Subcutaneous abdominal adipose tissue (tissue), 5 donors: ENCODE results near the gene PHF8.

Source experiments
- H3K27ac ChIP-seq: one replicate; pipeline ENCODE4 v1.7.0; 2013; ENCODE audit warnings: low read depth, mild to moderate bottlenecking, inconsistent platforms, low read length, moderate library complexity
- H3K27me3 ChIP-seq, 5 donors: one replicate each; pipeline ENCODE4 v1.7.0; 2013; ENCODE audit warnings: low read length in 5 of 5, inconsistent platforms in 1 of 5; ENCODE audit not compliant: control insufficient read depth in 5 of 5, insufficient read depth in 4 of 5
- H3K36me3 ChIP-seq, 5 donors: one replicate each; pipeline ENCODE4 v1.7.0; 2013; ENCODE audit warnings: low read length in 5 of 5; ENCODE audit not compliant: control insufficient read depth in 5 of 5, insufficient read depth in 5 of 5
- H3K4me1 ChIP-seq, 5 donors: one replicate each; pipeline ENCODE4 v1.7.0; 2013; ENCODE audit warnings: low read length in 5 of 5, mild to moderate bottlenecking in 3 of 5, moderate library complexity in 1 of 5; ENCODE audit not compliant: control insufficient read depth in 5 of 5, insufficient read depth in 5 of 5
- H3K4me3 ChIP-seq, 5 donors: one replicate each; pipeline ENCODE4 v1.7.0; 2013; ENCODE audit warnings: low read length in 5 of 5, low read depth in 1 of 5
- H3K9ac ChIP-seq, 5 donors: one replicate each; pipeline ENCODE4 v1.7.0; 2013; ENCODE audit warnings: low read length in 5 of 5, mild to moderate bottlenecking in 4 of 5, moderate library complexity in 3 of 5
- H3K9me3 ChIP-seq, 5 donors: one replicate each; pipeline ENCODE4 v1.7.0; 2013; ENCODE audit warnings: low read length in 5 of 5; ENCODE audit not compliant: control insufficient read depth in 5 of 5
- donor health status: healthy.
- donor health status: healthy.
- donor health status: healthy.
- donor health status: healthy.
- donor health status: healthy.

The PHF8 gene

GRCh38 chrX:54030329-54030728, 13.9 kb downstream of the PHF8 start:
- H3K9ac ChIP-seq: no peak overlapping the region
- no peaks in the 10 kb centered on the region for H3K9me3 ChIP-seq
- H3K27me3 ChIP-seq: peaks cover 0 to 4% (median 0%) of the 10 kb centered on the region in 5 donors
- peaks cover 3 to 58% (median 26%) of the 10 kb centered on the region in 5 donors for H3K36me3 ChIP-seq
- no peak overlapping the region for H3K4me3 ChIP-seq
- H3K4me1 ChIP-seq: no peaks in the 10 kb centered on the region
- no peak overlapping the region for H3K27ac ChIP-seq

- H3K9me3 ChIP-seq: no peaks in the 10 kb centered on the region
- H3K36me3 ChIP-seq: peaks cover 3 to 58% (median 24%) of the 10 kb centered on the region in 5 donors
- no peak overlapping the region for H3K4me3 ChIP-seq
- H3K4me1 ChIP-seq: no peaks in the 10 kb centered on the region
- H3K27ac ChIP-seq: no peak overlapping the region
- H3K27me3 ChIP-seq: peaks cover 0 to 4% (median 0%) of the 10 kb centered on the region in 5 donors
- H3K9ac ChIP-seq: no peak overlapping the region
These were observed 14.6 kb downstream of the PHF8 start for GRCh38 chrX:54029529-54030143.

GRCh38 chrX:54024350-54024749, 19.9 kb downstream of the PHF8 start:
- Histone ChIP-seq H3K27ac (no peak overlapping the region), H3K36me3 (peaks cover 8 to 36% (median 25%) of the 10 kb centered on the region in 5 donors), H3K9me3 (no peaks in the 10 kb centered on the region), H3K9ac (no peak overlapping the region), H3K4me1 (no peaks in the 10 kb centered on the region), H3K4me3 (no peak overlapping the region), H3K27me3 (peaks cover 0 to 2% (median 0%) of the 10 kb centered on the region in 5 donors)

GRCh38 chrX:54012830-54013500, 31.3 kb downstream of the PHF8 start:
- Histone ChIP-seq H3K4me3 (no peak overlapping the region), H3K9me3 (peaks cover 0 to 2% (median 0%) of the 10 kb centered on the region in 5 donors), H3K36me3 (peaks cover 3 to 44% (median 29%) of the 10 kb centered on the region in 5 donors), H3K27ac (no peak overlapping the region), H3K4me1 (no peaks in the 10 kb centered on the region), H3K9ac (no peak overlapping the region), H3K27me3 (peaks cover 0 to 4% (median 0%) of the 10 kb centered on the region in 5 donors)

GRCh38 chrX:54007682-54008081, 36.6 kb downstream of the PHF8 start:
- Histone ChIP-seq H3K9me3 (no peaks in the 10 kb centered on the region), H3K27me3 (no peaks in the 10 kb centered on the region), H3K4me1 (no peaks in the 10 kb centered on the region), H3K9ac (no peak overlapping the region), H3K27ac (no peak overlapping the region), H3K4me3 (no peak overlapping the region), H3K36me3 (peaks cover 4 to 17% (median 10%) of the 10 kb centered on the region in 5 donors)

- Histone ChIP-seq H3K27ac (no peak overlapping the region), H3K9me3 (no peaks in the 10 kb centered on the region), H3K4me3 (no peak overlapping the region), H3K36me3 (peaks cover 19 to 58% (median 55%) of the 10 kb centered on the region in 5 donors), H3K4me1 (peaks cover 0 to 2% (median 0%) of the 10 kb centered on the region in 5 donors), H3K27me3 (peaks cover 0 to 6% (median 0%) of the 10 kb centered on the region in 5 donors), H3K9ac (no peak overlapping the region)
These were observed 46.5 kb downstream of the PHF8 start for GRCh38 chrX:53997724-53998123.

- no peak overlapping the region for H3K9ac ChIP-seq
- H3K4me1 ChIP-seq: peaks cover 0 to under 1% (median 0%) of the 10 kb centered on the region in 5 donors
- no peak overlapping the region for H3K4me3 ChIP-seq
- H3K9me3 ChIP-seq: no peaks in the 10 kb centered on the region
- peaks cover 12 to 40% (median 37%) of the 10 kb centered on the region in 5 donors for H3K36me3 ChIP-seq
- H3K27me3 ChIP-seq: peaks cover 0 to 4% (median 0%) of the 10 kb centered on the region in 5 donors
- no peak overlapping the region for H3K27ac ChIP-seq
These were observed 51.7 kb downstream of the PHF8 start for GRCh38 chrX:53992589-53992988.

GRCh38 chrX:53990171-53990570, 54.1 kb downstream of the PHF8 start:
- Histone ChIP-seq H3K9me3 (no peaks in the 10 kb centered on the region), H3K9ac (no peak overlapping the region), H3K4me3 (no peak overlapping the region), H3K27me3 (peaks cover 0 to 7% (median 0%) of the 10 kb centered on the region in 5 donors), H3K4me1 (no peaks in the 10 kb centered on the region), H3K36me3 (peaks cover 14 to 54% (median 38%) of the 10 kb centered on the region in 5 donors), H3K27ac (no peak overlapping the region)

GRCh38 chrX:53984895-53985294, 59.4 kb downstream of the PHF8 start:
- no peak overlapping the region for H3K4me3 ChIP-seq
- no peak overlapping the region for H3K27ac ChIP-seq
- no peak overlapping the region for H3K9ac ChIP-seq
- H3K27me3 ChIP-seq: peaks cover 0 to 2% (median 0%) of the 10 kb centered on the region in 5 donors
- no peaks in the 10 kb centered on the region for H3K9me3 ChIP-seq
- no peaks in the 10 kb centered on the region for H3K4me1 ChIP-seq
- peaks cover 13 to 48% (median 34%) of the 10 kb centered on the region in 5 donors for H3K36me3 ChIP-seq

GRCh38 chrX:53974529-53974928, 69.7 kb downstream of the PHF8 start:
- no peak overlapping the region for H3K4me3 ChIP-seq
- peaks cover 0 to 20% (median 6%) of the 10 kb centered on the region in 5 donors for H3K36me3 ChIP-seq
- H3K9ac ChIP-seq: no peak overlapping the region
- no peak overlapping the region for H3K27ac ChIP-seq
- H3K27me3 ChIP-seq: no peaks in the 10 kb centered on the region
- peaks cover 0 to 10% (median 6%) of the 10 kb centered on the region in 5 donors for H3K9me3 ChIP-seq
- H3K4me1 ChIP-seq: no peaks in the 10 kb centered on the region
